ENCODE data around the gene ARMC6.

DNA sequence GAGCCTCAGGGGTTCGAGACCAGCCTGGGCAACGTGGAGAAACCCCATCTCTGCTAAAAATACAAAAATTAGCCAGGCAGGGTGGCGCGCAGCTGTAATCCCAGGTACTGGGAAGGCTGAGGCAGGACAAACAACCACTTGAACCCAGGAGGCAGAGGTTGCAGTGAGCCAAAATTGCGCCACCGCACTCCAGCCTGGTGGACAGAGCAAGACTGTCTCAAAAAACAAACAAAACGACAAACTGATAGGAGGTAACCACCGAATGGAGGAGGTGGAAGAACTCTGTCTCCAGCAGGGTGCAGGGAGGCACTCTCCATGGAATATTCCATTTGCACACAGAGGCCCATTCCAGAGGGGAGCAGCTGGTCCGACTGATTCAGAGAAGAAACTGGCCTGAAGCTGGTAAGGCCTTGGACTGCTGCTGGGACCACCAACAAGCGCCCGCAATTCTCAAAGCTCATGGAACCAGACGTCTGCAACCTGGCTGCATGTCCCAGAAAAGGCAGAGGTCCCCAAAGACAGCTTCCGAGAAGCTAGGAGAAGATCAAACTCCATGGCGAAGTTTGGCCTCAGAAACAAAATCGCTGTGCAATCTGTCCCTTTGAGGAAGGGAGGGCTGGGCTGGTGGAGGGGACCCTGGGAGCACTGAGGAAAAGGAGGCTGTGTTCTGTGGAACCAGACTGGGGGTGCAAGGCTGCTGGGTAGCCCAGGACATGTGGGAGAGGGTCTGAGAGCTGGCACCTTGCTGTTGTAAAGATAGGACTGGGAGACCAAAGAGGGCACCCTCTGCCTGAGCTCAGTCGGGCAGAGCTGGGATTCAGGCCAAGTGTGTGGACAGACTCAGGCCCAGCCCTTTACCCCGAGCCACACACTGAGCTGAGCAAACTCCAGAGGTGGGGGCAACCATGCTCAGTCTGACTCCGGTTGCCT is 65.6 kb downstream of the ARMC6 start:
- TF ChIP-seq, protein P1, sequence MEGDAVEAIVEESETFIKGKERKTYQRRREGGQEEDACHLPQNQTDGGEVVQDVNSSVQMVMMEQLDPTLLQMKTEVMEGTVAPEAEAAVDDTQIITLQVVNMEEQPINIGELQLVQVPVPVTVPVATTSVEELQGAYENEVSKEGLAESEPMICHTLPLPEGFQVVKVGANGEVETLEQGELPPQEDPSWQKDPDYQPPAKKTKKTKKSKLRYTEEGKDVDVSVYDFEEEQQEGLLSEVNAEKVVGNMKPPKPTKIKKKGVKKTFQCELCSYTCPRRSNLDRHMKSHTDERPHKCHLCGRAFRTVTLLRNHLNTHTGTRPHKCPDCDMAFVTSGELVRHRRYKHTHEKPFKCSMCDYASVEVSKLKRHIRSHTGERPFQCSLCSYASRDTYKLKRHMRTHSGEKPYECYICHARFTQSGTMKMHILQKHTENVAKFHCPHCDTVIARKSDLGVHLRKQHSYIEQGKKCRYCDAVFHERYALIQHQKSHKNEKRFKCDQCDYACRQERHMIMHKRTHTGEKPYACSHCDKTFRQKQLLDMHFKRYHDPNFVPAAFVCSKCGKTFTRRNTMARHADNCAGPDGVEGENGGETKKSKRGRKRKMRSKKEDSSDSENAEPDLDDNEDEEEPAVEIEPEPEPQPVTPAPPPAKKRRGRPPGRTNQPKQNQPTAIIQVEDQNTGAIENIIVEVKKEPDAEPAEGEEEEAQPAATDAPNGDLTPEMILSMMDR (IDR thresholded peaks at IDR 0.05; ENCODE audit: low read length), result no peak
- no peak for TF ChIP-seq EZH2 (optimal IDR thresholded peaks at IDR 0.05; ENCODE audit: low read depth, low read length)
- no peak for TF ChIP-seq EZH2phosphoT487 (IDR thresholded peaks at IDR 0.05; ENCODE audit: low read length)

Data from MM.1S (cell line).